NCI-H69 (cell line): ENCODE results near the gene TFEC.
"Not testable (repeated sequence)": the region's sequence is repeated elsewhere in the genome, so short reads cannot be mapped to it uniquely, and the experiment has no call there.

Experiments used
- DNase-seq: peaks from one replicate; lab custom pipeline; 2025; lab: John Stamatoyannopoulos, UW

The TFEC gene

GRCh38 chr7:115987486-115987885 is 43.1 kb downstream of the TFEC start:
- no peak for DNase-seq

GRCh38 chr7:115984105-115984504 is 46.5 kb downstream of the TFEC start:
- no peak for DNase-seq

GRCh38 chr7:115980159-115980558 is 50.4 kb downstream of the TFEC start:
- DNase-seq, result no peak

GRCh38 chr7:115976651-115977050 is 53.9 kb downstream of the TFEC start:
- no peak for DNase-seq

- no peak for DNase-seq
Observed at GRCh38 chr7:115975766-115976165, 54.8 kb downstream of the TFEC start.

- no peak for DNase-seq
Observed at GRCh38 chr7:115973406-115973805, 57.2 kb downstream of the TFEC start.

- DNase-seq, result no peak
Observed at GRCh38 chr7:115971506-115971905, 59.1 kb downstream of the TFEC start.

GRCh38 chr7:115968596-115968995 is 62.0 kb downstream of the TFEC start:
- DNase-seq, result no peak

- no peak for DNase-seq
Observed at GRCh38 chr7:115968171-115968570, 62.4 kb downstream of the TFEC start.

- DNase-seq, result no peak
Observed at GRCh38 chr7:115965796-115966475, 64.6 kb downstream of the TFEC start.

GRCh38 chr7:115965236-115965635 is 65.3 kb downstream of the TFEC start:
- no peak for DNase-seq

- no peak for DNase-seq
Observed at GRCh38 chr7:115964799-115965198, 65.8 kb downstream of the TFEC start.

- DNase-seq, result no peak
Observed at GRCh38 chr7:115962340-115962739, 68.2 kb downstream of the TFEC start.

- no peak for DNase-seq
Observed at GRCh38 chr7:115953592-115954255, 76.8 kb downstream of the TFEC start.

- no peak for DNase-seq
Observed at GRCh38 chr7:115952832-115953231, 77.7 kb downstream of the TFEC start.

GRCh38 chr7:115951547-115951946 is 79.0 kb downstream of the TFEC start:
- no peak for DNase-seq

GRCh38 chr7:115941703-115942268 is 88.8 kb downstream of the TFEC start:
- no peak for DNase-seq

GRCh38 chr7:115940460-115941060 is 90.0 kb downstream of the TFEC start:
- DNase-seq, result no peak

- no peak for DNase-seq
Observed at GRCh38 chr7:115937960-115938359, 92.6 kb downstream of the TFEC start.

- peak; percentile 31 for DNase-seq
Observed at GRCh38 chr7:115933471-115933870, 97.1 kb downstream of the TFEC start.

- no peak for DNase-seq
Observed at GRCh38 chr7:115932880-115933279, 97.7 kb downstream of the TFEC start.

GRCh38 chr7:115930184-115930583 is 100.4 kb downstream of the TFEC start:
- DNase-seq, result not testable (repeated sequence)

GRCh38 chr7:115929736-115930135 is 100.8 kb downstream of the TFEC start:
- not testable (repeated sequence) for DNase-seq
